ENCODE results near the gene COL5A2.

The COL5A2 gene

DNA sequence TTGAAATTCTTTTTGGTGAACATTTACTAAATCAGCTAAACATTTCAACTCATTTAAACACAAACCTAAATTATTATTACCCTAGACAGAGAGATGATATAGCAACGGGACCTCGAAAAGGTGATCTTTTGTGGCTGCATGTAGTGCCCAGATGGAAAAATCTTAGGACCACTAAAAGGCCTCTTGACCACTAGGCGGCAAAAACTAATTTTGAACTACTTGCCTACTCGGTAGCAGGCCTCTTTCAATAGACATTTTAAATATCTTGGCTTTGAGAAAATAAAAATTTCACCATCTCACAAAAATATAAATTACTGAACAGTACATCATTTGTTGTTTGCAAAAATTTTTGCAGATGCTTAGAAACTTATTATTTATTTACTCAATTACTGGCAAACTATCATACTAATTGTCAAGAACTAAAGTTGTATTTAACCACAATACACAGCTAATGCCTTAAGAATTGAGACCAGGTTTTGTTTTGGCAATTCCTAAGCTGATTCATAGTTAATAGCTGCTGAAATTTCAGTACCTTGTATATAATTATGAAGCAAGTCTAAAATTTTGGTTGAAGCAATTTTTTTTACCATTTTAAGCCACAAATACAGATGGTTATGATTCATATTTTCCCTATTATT is 196.0 kb downstream of the COL5A2 start:
- TF ChIP-seq, protein P1, sequence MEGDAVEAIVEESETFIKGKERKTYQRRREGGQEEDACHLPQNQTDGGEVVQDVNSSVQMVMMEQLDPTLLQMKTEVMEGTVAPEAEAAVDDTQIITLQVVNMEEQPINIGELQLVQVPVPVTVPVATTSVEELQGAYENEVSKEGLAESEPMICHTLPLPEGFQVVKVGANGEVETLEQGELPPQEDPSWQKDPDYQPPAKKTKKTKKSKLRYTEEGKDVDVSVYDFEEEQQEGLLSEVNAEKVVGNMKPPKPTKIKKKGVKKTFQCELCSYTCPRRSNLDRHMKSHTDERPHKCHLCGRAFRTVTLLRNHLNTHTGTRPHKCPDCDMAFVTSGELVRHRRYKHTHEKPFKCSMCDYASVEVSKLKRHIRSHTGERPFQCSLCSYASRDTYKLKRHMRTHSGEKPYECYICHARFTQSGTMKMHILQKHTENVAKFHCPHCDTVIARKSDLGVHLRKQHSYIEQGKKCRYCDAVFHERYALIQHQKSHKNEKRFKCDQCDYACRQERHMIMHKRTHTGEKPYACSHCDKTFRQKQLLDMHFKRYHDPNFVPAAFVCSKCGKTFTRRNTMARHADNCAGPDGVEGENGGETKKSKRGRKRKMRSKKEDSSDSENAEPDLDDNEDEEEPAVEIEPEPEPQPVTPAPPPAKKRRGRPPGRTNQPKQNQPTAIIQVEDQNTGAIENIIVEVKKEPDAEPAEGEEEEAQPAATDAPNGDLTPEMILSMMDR (IDR thresholded peaks at IDR 0.05; ENCODE audit: control extremely low read depth, extremely low read depth, low read depth, missing control alignments) = no peak
- CTCF ChIA-PET = interaction anchor here (1.0 to 2.6 kb wide), 10 partner anchors 8 to 1484 kb away, joined by 3 to 11 read pairs (median 4); partner anchors contain the start of gene COL3A1
- DNase-seq (ENCODE audit: extremely low spot score) = no peak
- POLR2A ChIA-PET = no interaction called here

Measured in GM10248 (cell line).